Panc1 (cell line): ENCODE results near the gene ATP10A. TPM values are rescaled to one million over a fixed set of nuclear protein-coding genes. Genes with fewer than 3 reads are reported as not detected.

Experiments
- ATAC-seq: fragments of 200-7000 bp; cut with Tn5 transposase; 2 replicates; pipeline ENCODE4 v1.9.1; 2020; ENCODE audit warnings: mild to moderate bottlenecking, moderate library complexity
- BruUV-seq: library from RNA; stranded (reverse); fragments of 400-500 nt; replicated peaks from 2 replicates; lab custom pipeline; 2021; lab: Mats Ljungman, UMichigan
- CTCF ChIA-PET: fragments of 300-600 bp; sonication (Branson Sonifier 250); formaldehyde crosslinking; loops from one replicate; lab custom pipeline; 2022; ENCODE audit warnings: antibody characterized with exemption; lab: Charles Lee
- POLR2A ChIA-PET: fragments of 300-600 bp; sonication (Branson Sonifier 250); formaldehyde crosslinking; loops from one replicate; lab custom pipeline; 2022; ENCODE audit warnings: antibody characterized with exemption; lab: Charles Lee
- DNase-seq: peaks from one replicate; pipeline ENCODE4 v3.0.0-alpha.2; 2010; ENCODE audit warnings: low read depth, low spot score
- H3K27ac ChIP-seq: 2 replicates; pipeline ENCODE4 v1.5.1; 2011; ENCODE audit warnings: mild to moderate bottlenecking, low read length, inconsistent platforms
- H3K27me3 ChIP-seq: fragments of 200-500 bp; sonication (Bioruptor generic); 2 replicates; pipeline ENCODE4 v1.6.0; 2014; ENCODE audit warnings: low read length, inconsistent platforms; ENCODE audit not compliant: control insufficient read depth, insufficient read depth
- H3K36me3 ChIP-seq: fragments of 200-500 bp; sonication (Bioruptor generic); 2 replicates; pipeline ENCODE4 v1.5.1; 2014; ENCODE audit warnings: inconsistent platforms, mild to moderate bottlenecking, low read length, moderate library complexity; ENCODE audit not compliant: control insufficient read depth, insufficient read depth
- H3K4me1 ChIP-seq: 2 replicates; pipeline ENCODE4 v1.5.1; 2011; ENCODE audit warnings: inconsistent platforms, mild to moderate bottlenecking, low read length, moderate library complexity; ENCODE audit not compliant: control insufficient read depth, insufficient read depth
- H3K4me3 ChIP-seq, 2 experiments: 2 replicates each; pipeline ENCODE4 v1.5.1; 2011 to 2012; ENCODE audit warnings: low read depth in 2 of 2, low read length in 2 of 2, mild to moderate bottlenecking in 2 of 2, inconsistent platforms in 1 of 2, moderate library complexity in 1 of 2
- H3K9me3 ChIP-seq: fragments of 200-500 bp; sonication (Bioruptor generic); 2 replicates; pipeline ENCODE4 v1.5.1; 2014; ENCODE audit warnings: low read depth, mild to moderate bottlenecking, inconsistent platforms, low read length, moderate library complexity; ENCODE audit not compliant: control insufficient read depth, insufficient read depth
- CTCF ChIP-seq: fragments of 450-650 bp; IDR thresholded peaks from 2 replicates; pipeline ENCODE4 v1.5.1; 2017; ENCODE audit warnings: mild to moderate bottlenecking
- POLR2AphosphoS5 ChIP-seq: IDR thresholded peaks from 2 replicates; pipeline ENCODE4 v1.6.1; 2012; ENCODE audit warnings: mild to moderate bottlenecking, low read depth, low read length, moderate library complexity
- REST ChIP-seq, 2 experiments: IDR thresholded peaks; 2 replicates each; pipeline ENCODE4 v1.6.1; 2011 to 2012; ENCODE audit warnings: low read depth in 2 of 2, control low read depth in 1 of 2, low read length in 1 of 2, mild to moderate bottlenecking in 1 of 2, moderate library complexity in 1 of 2; ENCODE audit not compliant: insufficient read depth in 1 of 2
- SIN3A ChIP-seq: IDR thresholded peaks from 2 replicates; pipeline ENCODE4 v1.6.1; 2012; ENCODE audit warnings: low read depth, mild to moderate bottlenecking, low read length, moderate library complexity, borderline replicate concordance; ENCODE audit not compliant: insufficient read depth
- TCF7L2 ChIP-seq: IDR thresholded peaks from 2 replicates; pipeline ENCODE4 v1.6.1; 2011; ENCODE audit warnings: mild to moderate bottlenecking, low read depth, low read length, inconsistent platforms
- in situ Hi-C: cut with HindIII; loops from 2 replicates; pipeline ENCODE4 v1.10.0; 2016; ENCODE audit warnings: low sequenced_read_pairs, low pct_unique_long_range_greater_than_20kb
- intact Hi-C: fragments of 100-400 bp; cut with micrococcal nuclease; formaldehyde crosslinking; loops from one replicate; pipeline ENCODE4 v1.10.0; 2022; ENCODE audit not compliant: unreplicated experiment
- total RNA-seq: library from RNA; stranded (reverse); gene quantifications from one replicate; pipeline ENCODE4 v1.2.1, GENCODE V29; 2021; ENCODE audit not compliant: unreplicated experiment

Gene ATP10A
- total RNA-seq, 1 experiment from 2014 or later: 0.31 TPM

- intact Hi-C loops: no loop called here
- no peaks in the 10 kb centered on the region for H3K9me3 ChIP-seq
Observed at GRCh38 chr15:25679492-25679891, 183.6 kb downstream of the ATP10A start.

GRCh38 chr15:25678500-25678855 lies 184.6 kb downstream of the ATP10A start:
- no peaks in the 10 kb centered on the region for H3K27me3 ChIP-seq
- intact Hi-C loops: no loop called here
- no TSS peak for BruUV-seq
- H3K4me1 ChIP-seq: no peaks in the 10 kb centered on the region
- H3K4me3 ChIP-seq: no peak overlapping the region
- no peaks in the 10 kb centered on the region for H3K36me3 ChIP-seq
- no peak for ATAC-seq
- in situ Hi-C loops: no loop called here
- no peak for DNase-seq
- ChIA-PET POLR2A (no interaction called here), CTCF (no interaction called here)
- no peaks in the 10 kb centered on the region for H3K9me3 ChIP-seq
- H3K27ac ChIP-seq: no peak overlapping the region
- TF ChIP-seq REST (IDR thresholded peaks at IDR 0.05; ENCODE audit: insufficient read depth in 1 of 2, low read depth in 2 of 2, low read length in 1 of 2) (no peak), CTCF (no peak), TCF7L2 (no peak), SIN3A (no peak), POLR2AphosphoS5 (no peak)

More at GRCh38 chr15:25679492-25679891, 183.6 kb downstream of the ATP10A start:
- Histone ChIP-seq H3K4me1 (no peaks in the 10 kb centered on the region), H3K27me3 (no peaks in the 10 kb centered on the region), H3K4me3 (no peak overlapping the region), H3K27ac (no peak overlapping the region), H3K36me3 (no peaks in the 10 kb centered on the region)
- no peak for TF ChIP-seq POLR2AphosphoS5
- TF ChIP-seq SIN3A: no peak
- no peak for TF ChIP-seq REST (IDR thresholded peaks at IDR 0.05; ENCODE audit: insufficient read depth in 1 of 2, low read depth in 2 of 2, low read length in 1 of 2)
- no peak for TF ChIP-seq TCF7L2
- no peak for TF ChIP-seq CTCF
- POLR2A ChIA-PET: no interaction called here
- no TSS peak for BruUV-seq
- CTCF ChIA-PET: no interaction called here
- in situ Hi-C loops: no loop called here
- ATAC-seq: no peak
- DNase-seq: no peak
